Measurements from ENCODE around the gene ZNF428.
"Not testable (repeated sequence)": the region's sequence is repeated elsewhere in the genome, so short reads cannot be mapped to it uniquely, and the experiment has no call there.

ZNF428 gene, protein sequence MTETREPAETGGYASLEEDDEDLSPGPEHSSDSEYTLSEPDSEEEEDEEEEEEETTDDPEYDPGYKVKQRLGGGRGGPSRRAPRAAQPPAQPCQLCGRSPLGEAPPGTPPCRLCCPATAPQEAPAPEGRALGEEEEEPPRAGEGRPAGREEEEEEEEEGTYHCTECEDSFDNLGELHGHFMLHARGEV

DNA sequence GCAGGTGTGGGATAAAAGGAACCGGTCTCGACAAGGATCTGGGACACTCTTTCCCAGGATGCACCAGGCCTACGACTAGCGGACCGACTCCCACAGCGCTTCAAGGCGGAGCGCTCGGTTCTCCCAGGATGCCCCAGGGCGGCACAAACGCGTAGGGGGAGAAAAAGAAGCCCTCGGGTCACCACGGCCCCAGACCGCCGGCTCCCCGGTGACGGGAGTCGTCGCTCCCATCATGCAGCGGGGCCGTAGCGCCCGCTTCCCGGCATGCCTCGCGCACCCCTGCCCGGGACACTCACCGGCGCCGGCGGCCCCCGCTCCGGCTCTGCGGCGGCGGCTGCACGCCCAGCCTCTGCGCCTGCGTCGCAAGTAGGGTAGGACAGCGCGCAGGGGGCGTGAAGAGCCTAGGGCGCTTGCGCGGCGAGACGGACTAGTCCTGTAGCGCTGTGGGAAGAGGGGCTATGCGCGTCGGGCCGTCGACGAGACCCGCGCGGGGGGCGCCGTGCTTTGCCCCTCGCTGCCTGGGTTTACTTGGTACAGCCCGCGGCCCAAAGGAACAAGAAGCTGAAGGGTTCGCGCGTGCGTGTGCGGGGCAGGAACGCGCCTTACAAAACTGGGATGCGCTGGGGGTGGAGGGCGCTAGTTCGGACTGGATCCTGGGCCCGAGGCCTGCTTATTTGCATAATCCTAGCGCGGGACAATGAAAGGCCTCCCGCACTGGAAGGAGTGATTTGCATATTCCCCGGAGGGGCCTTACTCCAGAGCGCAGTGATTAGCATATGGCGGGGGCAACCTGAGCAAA, at the start of gene ZNF428:
Gene ZNF428, minus strand, starts transcription at position 368 of the 799 bp plus-strand sequence. CDS start 5,325 bp downstream, outside the sequence.
- DNase-seq = peak; percentile 94

DNA sequence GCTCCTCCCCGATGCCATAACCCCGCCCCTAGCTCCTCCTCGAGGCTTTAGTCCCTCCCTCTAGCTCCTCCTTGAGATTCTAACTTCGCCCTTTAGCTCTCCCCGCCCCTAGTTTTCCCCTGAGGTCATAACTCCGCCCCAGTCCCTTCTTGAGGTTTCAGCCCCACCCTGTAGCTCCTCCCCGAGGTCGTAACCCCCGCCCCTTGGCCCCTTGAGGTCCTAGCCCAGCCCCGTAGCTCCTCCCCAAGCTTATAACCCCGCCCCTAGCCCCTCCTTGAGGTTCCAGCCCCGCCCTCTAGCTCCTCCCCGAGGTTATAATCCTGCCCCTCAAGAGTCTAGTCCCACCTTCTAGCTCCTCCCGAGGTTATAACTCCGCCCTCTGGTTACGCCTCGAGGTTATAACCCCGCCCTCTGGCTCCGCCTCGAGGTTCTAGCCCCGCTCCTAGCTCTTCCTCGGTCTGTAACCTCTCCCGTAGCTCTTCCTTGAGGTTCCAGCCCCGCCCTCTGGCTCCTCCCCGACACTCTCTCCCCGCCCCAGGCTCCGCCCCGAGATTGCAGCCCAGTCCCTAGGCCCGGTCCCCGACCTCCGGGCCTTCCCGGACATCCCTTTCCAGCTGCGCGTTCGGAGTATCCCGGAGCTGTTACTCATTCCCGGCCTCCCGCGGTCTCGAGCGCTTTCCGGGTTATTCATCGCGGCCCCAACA, 49.1 kb upstream of the ZNF428 start:
- DNase-seq = peak; percentile 76

DNA sequence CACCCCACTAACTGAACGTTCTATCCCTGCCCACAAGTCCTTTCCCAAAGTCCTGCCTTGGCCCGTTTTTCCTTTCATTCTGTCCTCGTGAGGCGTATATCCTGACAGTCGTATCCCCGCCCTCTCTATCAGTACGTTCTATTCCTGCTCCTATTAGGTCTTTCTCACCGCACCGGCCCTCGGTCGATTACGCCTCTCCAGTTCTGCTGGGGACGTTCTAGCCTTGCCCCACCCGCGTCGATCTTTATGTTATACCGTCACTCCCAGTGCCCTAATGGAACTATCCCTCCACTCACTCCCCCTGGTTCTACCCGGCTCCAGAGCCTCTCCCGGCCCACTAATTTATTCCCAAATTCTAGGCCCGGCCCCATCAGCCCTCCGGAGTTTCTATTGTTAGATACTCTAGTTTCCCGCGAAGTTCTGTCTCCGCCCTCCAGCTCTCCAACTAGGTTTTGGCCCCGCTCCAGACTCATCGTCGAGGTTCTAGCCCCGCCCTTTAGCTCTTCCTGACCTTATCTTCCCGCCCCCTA, 48.5 kb upstream of the ZNF428 start:
- no peak for DNase-seq

DNA sequence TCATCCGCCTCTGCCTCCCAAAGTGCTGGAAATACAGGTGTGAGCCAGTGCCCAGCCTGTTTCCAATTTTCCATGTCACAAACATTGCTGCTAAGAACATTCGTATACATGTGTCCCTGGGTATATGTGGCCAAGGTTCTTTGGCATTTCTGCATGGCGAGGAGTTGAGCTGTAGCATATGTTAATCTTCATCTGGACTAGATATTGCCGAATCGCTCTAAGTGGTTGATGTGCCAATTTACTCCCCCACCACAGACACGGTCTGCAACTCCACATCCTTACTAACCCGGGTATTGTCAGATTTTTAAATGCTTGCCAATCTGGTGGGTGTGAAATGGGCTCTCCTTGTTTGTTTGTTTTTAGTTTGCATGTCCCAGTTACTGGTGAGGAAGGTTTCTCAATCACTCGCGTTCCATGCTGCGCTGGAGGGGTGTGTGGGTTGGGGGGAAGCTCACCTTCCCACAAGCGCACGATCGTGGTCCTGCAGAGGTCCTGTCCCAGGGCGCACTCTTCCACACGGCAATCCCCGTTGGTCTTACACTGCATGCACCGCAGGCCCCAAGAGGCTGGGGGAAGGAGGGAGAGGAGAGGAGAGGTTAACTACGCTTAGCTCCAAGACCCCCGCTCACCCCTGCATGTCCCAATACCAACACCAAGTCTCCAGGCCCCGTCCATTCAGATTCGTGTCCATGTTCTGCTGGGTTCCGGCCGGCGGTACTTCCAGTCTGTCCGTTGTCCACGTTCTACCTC, 47.9 kb upstream of the ZNF428 start:
- DNase-seq = no peak

DNA sequence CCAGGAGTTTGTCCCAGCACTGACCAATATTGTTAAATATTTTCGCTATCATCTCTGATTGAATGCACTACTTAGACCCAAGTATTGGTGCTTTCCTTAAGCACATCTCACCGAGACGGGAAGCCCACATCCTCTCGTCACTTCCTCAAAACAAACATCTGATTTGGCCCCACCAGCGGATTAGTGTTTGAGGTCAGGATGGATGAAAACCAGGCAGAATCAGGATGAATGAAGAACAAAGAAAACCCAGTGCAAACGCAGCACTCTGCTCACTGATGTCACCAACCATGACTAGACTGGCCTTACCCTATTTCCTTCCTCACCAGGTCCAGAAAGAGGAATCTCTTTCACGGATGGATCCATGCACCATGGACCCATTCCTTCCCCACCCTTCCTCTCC, 44.6 kb upstream of the ZNF428 start:
- DNase-seq = no peak

DNA sequence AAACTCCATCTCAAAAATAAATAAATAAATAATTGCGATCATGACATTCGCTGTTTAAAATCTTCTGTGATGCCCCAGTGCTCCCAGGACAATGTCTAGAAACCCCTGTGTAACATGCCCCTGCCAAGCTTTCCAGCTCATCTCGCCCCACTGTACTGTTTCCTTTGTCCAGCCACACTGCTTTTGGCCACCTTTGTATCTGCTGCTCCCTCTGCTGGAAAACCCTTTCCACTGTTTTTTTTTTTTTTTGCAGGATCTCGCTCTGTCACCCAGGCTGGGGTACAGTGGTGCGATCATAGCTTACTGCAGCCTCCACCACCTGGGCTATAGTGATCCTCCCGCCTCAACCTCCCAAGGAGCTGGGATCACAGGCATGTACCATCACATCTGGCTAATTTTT, 43.1 kb upstream of the ZNF428 start:
- DNase-seq = peak; percentile 8

DNA sequence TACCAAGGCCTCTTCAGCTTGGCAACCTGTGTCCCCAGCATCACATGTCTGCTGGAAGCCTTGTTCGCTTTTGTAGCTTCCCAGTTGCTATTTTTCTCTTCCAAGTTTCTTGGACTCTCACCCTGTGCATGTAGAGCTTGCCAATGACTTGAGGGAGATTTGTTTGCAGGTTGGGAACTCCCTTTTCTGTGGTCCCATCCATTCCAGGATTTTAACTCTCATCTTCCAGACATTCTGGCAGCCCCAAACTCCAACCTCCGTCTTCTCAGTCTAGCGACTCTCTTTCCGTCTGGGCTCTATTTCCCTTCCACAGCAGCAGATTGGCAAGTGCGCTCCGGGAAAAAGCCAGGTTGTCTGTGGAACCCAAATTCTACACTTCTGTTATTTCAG, 41.5 kb upstream of the ZNF428 start:
- no peak for DNase-seq

DNA sequence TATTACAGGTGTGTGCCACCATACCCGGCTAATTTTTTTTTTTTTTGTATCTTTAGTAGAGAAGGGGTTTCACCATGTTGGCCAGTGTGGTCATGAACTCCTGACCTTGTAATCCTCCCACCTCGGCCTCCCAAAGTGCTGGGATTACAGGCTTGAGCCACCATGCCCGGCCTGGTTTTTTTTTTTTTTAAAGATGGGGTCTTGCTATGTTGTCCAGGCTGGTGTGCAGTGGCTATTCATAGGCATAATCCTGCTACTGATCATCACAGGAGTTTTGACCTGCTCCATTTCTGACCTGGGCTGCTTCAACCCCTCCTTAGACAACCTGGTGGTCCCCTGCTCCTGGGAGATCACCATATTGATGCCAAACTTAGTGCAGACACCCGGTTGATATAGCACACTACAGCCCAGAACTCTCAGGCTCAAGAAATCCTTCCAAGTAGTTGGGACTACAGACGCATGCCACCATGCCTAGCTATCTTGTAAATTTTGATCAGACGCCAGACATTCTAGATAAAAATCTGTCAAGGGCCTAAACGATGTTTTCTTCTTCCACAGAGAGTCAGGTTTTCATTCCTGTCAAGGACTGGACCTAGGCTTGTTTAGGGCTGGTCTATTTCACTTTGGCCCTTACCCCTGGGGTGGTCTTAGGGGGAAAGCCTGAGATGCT, 41.0 kb upstream of the ZNF428 start:
- DNase-seq = no peak

DNA sequence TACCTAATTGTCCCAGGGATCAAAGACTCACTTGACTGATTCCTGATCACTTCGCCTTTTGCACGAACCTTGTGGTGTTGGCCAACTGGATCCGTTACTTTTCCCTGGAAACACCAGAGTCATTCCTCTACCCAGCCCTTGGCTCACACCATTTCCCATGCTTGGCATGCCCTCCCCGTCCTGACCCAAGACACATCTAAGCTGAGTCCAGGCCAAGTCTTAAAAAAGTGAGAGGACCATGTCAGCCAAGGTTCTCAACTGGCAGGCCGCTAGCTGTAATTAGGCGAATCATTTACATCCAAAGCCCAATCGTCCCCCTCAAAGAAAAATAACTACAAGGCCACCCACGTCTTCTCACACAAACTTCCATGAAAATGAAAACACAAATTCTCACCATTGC, 39.1 kb upstream of the ZNF428 start:
- DNase-seq = no peak

DNA sequence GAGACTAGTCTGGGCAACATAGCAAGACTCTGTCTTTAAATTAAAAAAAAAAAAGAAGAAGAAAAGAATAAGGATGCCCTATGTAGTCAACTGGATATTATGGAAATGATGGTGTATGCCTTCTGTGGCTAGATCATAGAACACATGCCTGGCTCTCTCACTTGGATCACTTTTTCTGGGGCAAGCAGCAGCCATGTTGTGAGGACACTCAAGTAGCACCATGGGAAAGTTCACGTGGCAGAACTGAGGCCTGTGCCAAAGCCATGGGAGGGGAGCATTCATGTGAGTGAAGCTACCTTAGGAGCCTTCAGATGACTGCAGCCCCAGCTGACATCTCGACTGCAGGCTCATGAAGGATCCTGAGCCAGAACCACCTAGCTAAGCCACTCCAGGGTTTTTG, 38.6 kb upstream of the ZNF428 start:
- no peak for DNase-seq

DNA sequence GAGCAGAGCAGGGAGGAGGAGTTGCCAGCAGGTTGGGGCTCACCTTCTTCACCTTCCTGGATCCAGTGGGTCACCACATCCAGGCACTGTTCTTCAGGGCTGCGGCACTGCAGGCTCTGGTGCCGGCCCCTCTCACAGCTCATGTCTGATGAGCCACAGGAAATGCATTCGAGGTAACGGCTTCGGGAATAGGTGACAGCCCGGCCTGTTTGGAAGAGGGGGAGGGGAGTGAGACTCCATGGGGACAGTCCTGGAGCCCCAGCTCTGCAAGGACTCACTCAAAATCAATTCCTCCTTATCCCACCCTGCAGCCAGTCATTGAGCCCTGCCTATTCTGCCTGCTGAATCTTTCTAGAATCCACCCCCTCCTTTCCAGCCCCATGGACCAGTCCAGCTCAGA, 37.0 kb upstream of the ZNF428 start:
- DNase-seq = no peak

DNA sequence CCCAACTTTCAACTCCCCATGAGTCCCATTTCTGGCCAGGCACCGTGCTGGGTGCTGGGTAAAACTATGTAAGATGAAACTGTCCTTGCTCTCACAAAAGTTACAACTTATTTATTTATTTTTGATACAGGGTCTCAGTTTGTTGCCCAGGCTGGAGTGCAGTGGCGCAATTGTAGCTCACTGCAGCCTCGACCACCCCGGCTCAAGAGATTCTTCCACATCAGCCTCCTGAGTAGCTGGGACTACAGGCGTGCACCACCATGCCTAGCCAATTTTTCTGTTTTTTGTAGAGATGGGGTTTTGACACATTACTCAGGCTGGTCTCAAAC, 33.1 kb upstream of the ZNF428 start:
- no peak for DNase-seq

DNA sequence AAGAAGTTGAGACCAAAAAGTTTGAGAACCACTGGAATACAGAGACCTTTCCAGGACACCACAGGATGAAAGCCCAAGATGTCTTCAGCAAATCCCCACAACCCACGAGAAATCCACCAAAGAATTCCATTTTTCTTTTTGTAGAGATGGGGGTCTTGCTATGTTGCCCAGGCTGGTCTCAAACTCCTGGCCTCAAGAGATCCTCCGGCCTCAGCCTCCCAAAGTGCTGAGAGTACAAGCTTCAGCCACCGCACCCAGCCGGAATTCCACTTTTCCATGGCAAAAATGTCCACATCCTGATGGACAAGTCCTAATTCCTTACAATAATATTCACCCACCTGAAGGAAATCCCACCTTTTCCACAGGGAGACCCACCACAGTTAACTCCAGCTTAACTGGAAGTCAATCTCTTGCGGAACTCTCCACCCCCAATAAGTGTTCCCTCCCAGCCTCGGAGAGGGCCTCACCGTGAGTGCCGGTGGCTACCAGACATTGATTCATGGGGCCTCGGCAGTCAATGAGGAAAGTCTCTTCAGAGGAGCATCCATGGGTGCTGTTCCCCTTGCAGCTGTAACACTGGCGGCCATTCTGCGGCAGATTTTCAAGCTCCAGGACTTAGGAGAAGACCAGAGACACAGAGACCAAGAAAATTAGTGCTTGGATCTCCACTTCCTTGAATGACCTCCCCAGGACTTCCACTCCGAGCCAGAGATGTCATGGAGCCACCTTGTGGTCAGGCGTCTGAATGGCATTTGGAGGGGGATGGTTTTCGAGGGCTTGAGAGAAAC, 32.5 kb upstream of the ZNF428 start:
- peak; percentile 44 for DNase-seq

DNA sequence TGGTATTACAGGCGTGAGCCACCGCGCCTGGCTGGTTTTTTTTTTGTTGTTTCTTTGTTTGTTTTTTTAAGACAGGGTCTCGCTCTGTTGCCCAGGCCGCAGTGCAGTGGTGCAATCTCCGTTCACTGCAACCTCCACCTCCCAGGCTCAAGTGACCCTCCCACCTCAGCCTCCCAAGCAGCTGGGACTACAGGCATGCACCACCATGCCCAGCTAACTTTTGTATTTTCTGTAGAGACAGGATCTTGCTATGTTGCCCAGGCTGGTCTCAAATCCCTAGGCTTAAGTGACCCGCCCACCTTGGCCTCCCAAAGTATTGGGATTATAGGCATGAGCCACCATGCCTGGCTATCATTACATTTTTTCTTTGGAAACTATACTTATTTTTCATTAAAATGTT, 30.8 kb upstream of the ZNF428 start:
- not testable (repeated sequence) for DNase-seq

DNA sequence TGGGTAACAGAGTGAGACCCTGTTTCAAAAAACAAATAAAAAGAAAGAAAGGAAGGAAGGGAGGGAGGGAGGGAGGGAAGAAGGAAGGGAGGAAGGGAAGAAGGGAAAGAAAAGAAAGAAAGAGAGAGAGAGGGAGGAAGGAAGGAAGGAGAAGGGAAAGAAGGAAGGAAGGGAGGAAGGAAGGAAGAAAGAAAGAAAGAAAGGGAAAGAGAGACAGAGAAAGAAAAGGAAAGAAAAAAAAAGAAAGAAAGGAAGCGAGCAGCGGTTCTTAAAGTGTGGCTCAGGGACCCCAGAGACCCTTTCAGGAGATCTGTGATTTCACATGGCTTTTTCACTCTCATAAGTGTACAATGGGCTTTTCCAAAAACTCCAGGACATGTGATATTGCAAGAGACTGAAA, 30.1 kb upstream of the ZNF428 start:
- DNase-seq = no peak

DNA sequence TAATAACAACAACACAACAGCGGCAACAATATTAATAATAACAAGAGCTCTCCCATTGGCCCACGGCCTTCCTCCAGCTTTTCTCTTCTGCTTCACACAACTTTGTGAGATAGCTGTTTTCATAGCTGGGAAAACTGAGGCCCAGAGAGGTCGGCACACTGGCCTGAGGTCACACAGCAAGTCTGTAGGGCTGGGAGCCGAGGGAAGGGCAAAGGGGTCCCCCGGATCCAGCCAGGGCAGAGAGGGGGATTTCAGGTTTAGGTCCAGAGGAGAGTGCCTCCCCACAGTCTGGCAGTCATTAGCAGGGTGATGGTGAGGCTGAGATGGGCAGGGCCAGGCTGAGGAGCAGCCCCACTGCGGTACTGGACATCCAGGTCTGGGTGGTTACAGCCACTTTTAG, 29.2 kb upstream of the ZNF428 start:
- no peak for DNase-seq

DNA sequence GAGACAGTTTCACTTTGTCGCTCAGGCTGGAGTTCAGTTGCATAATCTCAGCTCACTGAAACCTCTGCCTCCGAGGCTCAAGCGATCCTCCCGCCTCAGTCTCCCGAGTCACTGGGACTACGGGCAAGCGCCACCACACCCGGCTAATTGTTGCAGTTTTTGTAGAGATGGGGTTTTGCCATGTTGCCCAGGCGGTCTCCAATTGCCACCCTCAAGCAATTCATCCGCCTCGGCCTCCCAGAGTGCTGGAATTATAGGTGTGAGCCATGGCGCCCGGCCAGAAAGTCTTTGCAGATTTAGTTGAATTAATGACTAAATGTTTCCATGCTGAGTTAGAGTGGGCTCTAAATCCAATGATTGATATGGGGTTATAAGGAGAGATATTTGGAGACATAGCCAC, 24.8 kb upstream of the ZNF428 start:
- DNase-seq = no peak

DNA sequence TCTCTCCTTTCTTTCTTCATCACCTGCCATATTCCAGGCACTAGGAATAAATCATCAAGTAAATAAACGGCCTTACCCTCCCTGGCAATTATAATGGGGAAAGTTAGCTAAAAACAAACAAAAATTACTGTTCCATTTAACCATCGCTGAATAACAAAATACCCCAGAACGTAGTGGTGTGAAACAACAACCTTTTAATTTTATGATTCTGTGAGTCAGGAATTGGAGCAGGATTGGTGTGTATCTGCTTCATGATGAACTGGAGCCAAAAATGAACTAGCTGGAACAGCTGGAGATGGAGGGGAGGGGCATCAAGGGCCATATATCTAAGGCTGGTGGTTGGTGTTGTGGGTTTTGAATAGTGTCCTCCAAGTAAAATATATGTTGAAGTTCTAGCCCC, 23.9 kb upstream of the ZNF428 start:
- DNase-seq = peak; percentile 56

DNA sequence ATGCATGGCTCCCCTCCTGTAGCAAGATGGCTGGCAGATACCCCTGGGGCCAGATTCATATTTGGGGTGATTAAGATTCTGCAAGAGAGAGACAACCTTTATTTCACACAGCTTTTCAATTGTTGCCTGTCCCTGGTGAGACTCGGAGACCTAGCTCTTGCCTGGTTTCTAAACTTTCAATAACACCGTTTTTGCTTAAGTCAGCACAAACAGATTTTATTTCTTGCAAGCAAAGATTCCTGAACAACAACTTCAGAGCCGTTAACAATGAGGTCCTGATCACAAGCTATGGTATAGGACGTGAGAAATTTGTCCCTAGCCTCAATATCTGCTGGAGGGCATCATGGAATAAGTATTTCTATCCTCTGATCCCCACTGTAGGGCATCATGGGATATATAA, 23.1 kb upstream of the ZNF428 start:
- no peak for DNase-seq

DNA sequence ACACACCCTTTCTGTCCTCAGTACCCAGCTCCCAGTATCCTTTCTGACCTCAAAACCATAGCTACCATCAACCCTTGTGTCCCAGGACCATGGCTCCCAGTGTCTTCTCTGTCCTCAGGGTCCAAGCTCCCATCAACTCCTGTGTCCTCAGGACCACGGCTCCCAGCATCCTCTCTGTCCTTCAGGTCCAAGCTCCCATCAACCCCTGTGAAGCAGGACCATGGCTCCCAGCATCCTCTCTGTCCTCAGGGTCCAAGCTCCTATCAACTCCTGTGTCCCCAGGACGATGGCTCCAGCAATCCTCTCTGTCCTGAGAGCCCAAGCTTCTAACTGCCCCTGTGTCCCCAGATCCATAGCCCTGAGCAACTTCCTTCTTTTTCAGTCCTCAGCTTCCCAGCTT, 21.9 kb upstream of the ZNF428 start:
- no peak for DNase-seq

DNA sequence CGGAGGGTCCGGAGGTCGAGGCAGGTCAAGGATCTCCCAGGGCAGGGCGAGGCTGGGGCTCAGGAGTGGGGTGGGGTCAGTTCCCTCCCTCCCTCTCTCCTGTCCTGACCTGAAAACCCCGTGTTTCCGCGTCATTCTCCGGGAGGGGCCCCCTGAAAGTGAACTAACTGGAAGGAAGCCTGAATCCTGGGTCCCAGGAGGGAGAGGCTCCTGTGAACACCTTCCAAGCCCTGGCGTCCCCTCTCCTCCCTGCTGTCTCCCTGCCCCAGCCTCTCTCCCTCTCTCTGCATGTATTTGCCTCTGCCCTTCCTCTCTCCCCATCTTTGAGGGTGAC, 21.0 kb upstream of the ZNF428 start:
- no peak for DNase-seq
